Esophagus (tissue), 2 donors: Measurements from ENCODE around the gene HAPLN2. TPM values are rescaled to one million over a fixed set of nuclear protein-coding genes. Genes with fewer than 3 reads are reported as not detected.
"Not testable (repeated sequence)": the region's sequence is repeated elsewhere in the genome, so short reads cannot be mapped to it uniquely, and the experiment has no call there.

Experiments
- H3K27ac ChIP-seq, 2 donors: one replicate each; pipeline ENCODE4 v1.5.1; 2013; ENCODE audit warnings: low read depth in 2 of 2, mild to moderate bottlenecking in 2 of 2, inconsistent platforms in 1 of 2, low read length in 1 of 2, moderate library complexity in 1 of 2
- H3K27me3 ChIP-seq, 2 donors: one replicate each; pipeline ENCODE4 v1.6.1; 2013; ENCODE audit warnings: low read length in 2 of 2, control low read depth in 1 of 2, mild to moderate bottlenecking in 1 of 2; ENCODE audit not compliant: insufficient read depth in 2 of 2, control insufficient read depth in 1 of 2
- H3K36me3 ChIP-seq, 2 donors: one replicate each; pipeline ENCODE4 v1.6.1; 2013; ENCODE audit warnings: low read length in 1 of 2; ENCODE audit not compliant: control insufficient read depth in 2 of 2, insufficient read depth in 2 of 2
- H3K4me1 ChIP-seq, 2 donors: one replicate each; pipeline ENCODE4 v1.6.1; 2013; ENCODE audit warnings: low read length in 1 of 2; ENCODE audit not compliant: control insufficient read depth in 2 of 2, insufficient read depth in 2 of 2
- H3K4me3 ChIP-seq, 2 donors: one replicate each; pipeline ENCODE4 v1.5.1; 2013; ENCODE audit warnings: low read length in 2 of 2, mild to moderate bottlenecking in 2 of 2, low read depth in 1 of 2, moderate library complexity in 1 of 2
- H3K9me3 ChIP-seq, 2 donors: one replicate each; pipeline ENCODE4 v1.6.1; 2013; ENCODE audit warnings: mild to moderate bottlenecking in 2 of 2, low read depth in 1 of 2, low read length in 1 of 2, moderate library complexity in 1 of 2; ENCODE audit not compliant: control insufficient read depth in 2 of 2, insufficient read depth in 1 of 2
- WGBS, 2 donors: extraction: QIAGEN DNeasy Blood & Tissue Kit; methylation state at CpG; one replicate each; pipeline ENCODE4 v1.1.7; 2013; 5-methylcytosine and 5-hydroxymethylcytosine counted together
- polyA plus RNA-seq, 2 donors: library from polyadenylated mRNA; stranded (reverse); fragments of 200-250 nt; gene quantifications; one replicate each; pipeline ENCODE4 v1.2.3, GENCODE V29; 2013
- donor health status: healthy with polysubstance abuse.
- donor health status: Bipolar disorder and iron deficiency.

The HAPLN2 gene
- polyA plus RNA-seq, 2 donors: 0.14 to 0.28 TPM

GRCh38 chr1:156627313-156627880 is 8.2 kb downstream of the HAPLN2 start:
- Histone ChIP-seq H3K4me3 (no peak overlapping the region), H3K27ac (no peak overlapping the region), H3K36me3 (no peaks in the 10 kb centered on the region), H3K27me3 (peaks cover 0 to 16% of the 10 kb centered on the region in 2 donors), H3K4me1 (peaks cover 13 to 18% of the 10 kb centered on the region in 2 donors), H3K9me3 (no peaks in the 10 kb centered on the region)
- WGBS, 2 donors: 69 to 79% methylated on average over 2 of the region's 2 CpGs

GRCh38 chr1:156629823-156630449 is 10.7 kb downstream of the HAPLN2 start:
- H3K4me3 ChIP-seq: no peak overlapping the region
- peaks cover 0 to 11% of the 10 kb centered on the region in 2 donors for H3K27me3 ChIP-seq
- peaks cover 7% of the 10 kb centered on the region in 2 donors for H3K4me1 ChIP-seq
- no peak overlapping the region for H3K27ac ChIP-seq
- H3K9me3 ChIP-seq: no peaks in the 10 kb centered on the region
- WGBS, 2 donors: 71 to 76% methylated on average over 8 of the region's 8 CpGs
- H3K36me3 ChIP-seq: no peaks in the 10 kb centered on the region

GRCh38 chr1:156631152-156631551 is 11.9 kb downstream of the HAPLN2 start:
- H3K4me3 ChIP-seq, H3K36me3 ChIP-seq, H3K9me3 ChIP-seq, H3K27ac ChIP-seq, H3K27me3 ChIP-seq, H3K4me1 ChIP-seq: not testable (repeated sequence)
- WGBS, 2 donors: 55 to 57% methylated on average over 9 of the region's 9 CpGs

- Histone ChIP-seq H3K9me3 (no peaks in the 10 kb centered on the region), H3K27ac (no peak overlapping the region), H3K4me3 (no peak overlapping the region), H3K4me1 (no peaks in the 10 kb centered on the region), H3K36me3 (no peaks in the 10 kb centered on the region), H3K27me3 (no peaks in the 10 kb centered on the region)
- 50 to 51% methylated on average over 3 of the region's 3 CpGs for WGBS, 2 donors
Measured at GRCh38 chr1:156632355-156632754, 13.1 kb downstream of the HAPLN2 start.

- Histone ChIP-seq H3K4me1 (peaks cover 4 to 8% of the 10 kb centered on the region in 2 donors), H3K4me3 (no peak overlapping the region), H3K9me3 (no peaks in the 10 kb centered on the region), H3K27ac (no peak overlapping the region), H3K36me3 (no peaks in the 10 kb centered on the region), H3K27me3 (peaks cover 0 to 7% of the 10 kb centered on the region in 2 donors)
- WGBS, 2 donors: 54 to 57% methylated on average over 8 of the region's 8 CpGs
Measured at GRCh38 chr1:156638189-156638985, 19.2 kb downstream of the HAPLN2 start.

GRCh38 chr1:156639601-156640101 is 20.4 kb downstream of the HAPLN2 start:
- 55 to 59% methylated on average over 6 of the region's 6 CpGs for WGBS, 2 donors
- H3K27ac ChIP-seq: no peak overlapping the region
- no peaks in the 10 kb centered on the region for H3K36me3 ChIP-seq
- peaks cover 0 to 7% of the 10 kb centered on the region in 2 donors for H3K27me3 ChIP-seq
- no peak overlapping the region for H3K4me3 ChIP-seq
- peaks cover 4 to 8% of the 10 kb centered on the region in 2 donors for H3K4me1 ChIP-seq
- no peaks in the 10 kb centered on the region for H3K9me3 ChIP-seq

- Histone ChIP-seq H3K4me1 (peaks cover 4 to 8% of the 10 kb centered on the region in 2 donors), H3K9me3 (no peaks in the 10 kb centered on the region), H3K27me3 (peaks cover 0 to 7% of the 10 kb centered on the region in 2 donors), H3K4me3 (no peak overlapping the region), H3K36me3 (no peaks in the 10 kb centered on the region), H3K27ac (no peak overlapping the region)
- 39 to 40% methylated on average over 6 of the region's 6 CpGs for WGBS, 2 donors
Measured at GRCh38 chr1:156640842-156641706, 21.9 kb downstream of the HAPLN2 start.

GRCh38 chr1:156641761-156642264 is 22.6 kb downstream of the HAPLN2 start, which contains the start of gene BCAN:
Gene BCAN (plus strand): TSS chr1:156642117. CDS start chr1:156646055, 3,938 bp downstream.
- Histone ChIP-seq H3K27ac (no peak within 1 kb of the TSS), H3K4me3 (peak within 1 kb of the TSS in 1 of 2 donors; percentile 42), H3K27me3 (peaks cover 0 to 11% of the 10 kb centered on the region in 2 donors), H3K9me3 (no peaks in the 10 kb centered on the region), H3K36me3 (no peaks in the 10 kb centered on the region), H3K4me1 (peaks cover 4 to 8% of the 10 kb centered on the region in 2 donors)
- 1 to 2% methylated on average over 39 to 46 of the region's 46 CpGs for WGBS, 2 donors
